ENCODE data around the gene LUM.

Gene LUM

DNA sequence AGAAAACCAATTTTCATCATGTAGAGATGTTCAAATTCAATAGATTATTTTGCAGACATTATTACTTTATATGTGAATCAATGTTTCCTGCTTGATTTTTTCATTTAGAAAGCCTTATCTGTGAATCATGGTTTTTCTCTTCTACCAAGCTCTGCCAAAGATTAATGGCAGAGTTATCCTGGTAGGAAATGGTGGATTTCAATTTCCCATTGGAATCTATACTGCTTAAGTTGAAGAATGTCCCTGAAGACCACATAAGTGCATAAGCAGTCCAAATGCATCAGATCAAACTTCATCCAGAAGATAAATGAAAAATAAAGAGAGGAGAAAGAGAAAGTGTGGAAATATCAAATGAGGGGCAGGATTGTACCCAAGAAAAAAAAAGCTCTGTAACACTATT lies 5.0 kb downstream of the LUM start:
- H3K27me3 ChIP-seq (ENCODE audit: control insufficient read depth, insufficient read depth, low read length): no peaks in the 10 kb centered on the region
- H3K4me1 ChIP-seq: no peaks in the 10 kb centered on the region
- H3K79me2 ChIP-seq: no peaks in the 10 kb centered on the region
- no peak for TF ChIP-seq CTCF (IDR thresholded peaks at IDR 0.05)
- H2AFZ ChIP-seq: no peak overlapping the region
- H3K9me3 ChIP-seq (ENCODE audit: control insufficient read depth, low read length): no peaks in the 10 kb centered on the region
- no peak overlapping the region for H3K9ac ChIP-seq
- H3K36me3 ChIP-seq (ENCODE audit: control insufficient read depth, insufficient read depth, low read length): no peaks in the 10 kb centered on the region
- H3K4me2 ChIP-seq (ENCODE audit: low read length): no peak overlapping the region
- H3K4me3 ChIP-seq (ENCODE audit: low read depth, low read length): no peak overlapping the region
- H3K27ac ChIP-seq: no peak overlapping the region

- Histone ChIP-seq H3K27me3 (ENCODE audit: control insufficient read depth, insufficient read depth, low read length) (no peaks in the 10 kb centered on the region), H3K4me1 (no peaks in the 10 kb centered on the region), H3K4me3 (ENCODE audit: low read depth, low read length) (no peak overlapping the region), H2AFZ (no peak overlapping the region), H3K79me2 (no peaks in the 10 kb centered on the region), H3K9ac (no peak overlapping the region), H3K27ac (no peak overlapping the region), H3K9me3 (ENCODE audit: control insufficient read depth, low read length) (no peaks in the 10 kb centered on the region), H3K36me3 (ENCODE audit: control insufficient read depth, insufficient read depth, low read length) (no peaks in the 10 kb centered on the region), H3K4me2 (ENCODE audit: low read length) (no peak overlapping the region)
- TF ChIP-seq CTCF (IDR thresholded peaks at IDR 0.05): no peak
Measured at GRCh38 chr12:91105807-91106206, 5.5 kb downstream of the LUM start.

- H3K9ac ChIP-seq: no peak overlapping the region
- no peak overlapping the region for H2AFZ ChIP-seq
- no peak for TF ChIP-seq CTCF (IDR thresholded peaks at IDR 0.05)
- H3K79me2 ChIP-seq: no peaks in the 10 kb centered on the region
- H3K4me2 ChIP-seq (ENCODE audit: low read length): no peak overlapping the region
- H3K36me3 ChIP-seq (ENCODE audit: control insufficient read depth, insufficient read depth, low read length): no peaks in the 10 kb centered on the region
- no peaks in the 10 kb centered on the region for H3K4me1 ChIP-seq
- H3K27me3 ChIP-seq (ENCODE audit: control insufficient read depth, insufficient read depth, low read length): no peaks in the 10 kb centered on the region
- no peaks in the 10 kb centered on the region for H3K9me3 ChIP-seq (ENCODE audit: control insufficient read depth, low read length)
- no peak overlapping the region for H3K4me3 ChIP-seq (ENCODE audit: low read depth, low read length)
- no peak overlapping the region for H3K27ac ChIP-seq
Measured at GRCh38 chr12:91104812-91105466, 6.4 kb downstream of the LUM start.

DNA sequence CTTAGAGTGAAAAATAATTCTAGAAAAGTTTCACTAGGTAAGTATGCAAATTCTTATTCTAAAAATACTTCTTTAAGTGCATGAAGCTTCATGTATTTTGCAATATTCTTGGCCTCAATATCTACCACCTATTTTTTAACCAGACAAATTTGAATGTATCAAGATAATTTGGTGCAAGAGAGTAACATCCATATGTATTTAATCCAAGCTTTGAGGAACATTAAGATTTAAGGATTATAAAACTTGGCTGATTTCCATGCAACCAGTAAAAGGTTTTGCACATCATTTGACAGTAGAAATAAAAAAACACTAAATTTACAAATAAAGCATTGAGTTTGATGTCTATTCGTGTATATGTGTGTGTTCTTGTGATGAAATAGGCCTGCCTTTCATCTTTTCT lies 7.7 kb downstream of the LUM start:
- Histone ChIP-seq H3K27ac (no peak overlapping the region), H3K9ac (no peak overlapping the region), H3K27me3 (ENCODE audit: control insufficient read depth, insufficient read depth, low read length) (no peaks in the 10 kb centered on the region)

More for the DNA sequence above, 7.7 kb downstream of the LUM start:
- H3K9me3 ChIP-seq (ENCODE audit: control insufficient read depth, low read length): no peaks in the 10 kb centered on the region
- no peak for TF ChIP-seq CTCF (IDR thresholded peaks at IDR 0.05)
- no peaks in the 10 kb centered on the region for H3K79me2 ChIP-seq
- H3K4me3 ChIP-seq (ENCODE audit: low read depth, low read length): no peak overlapping the region
- H2AFZ ChIP-seq: no peak overlapping the region
- H3K4me1 ChIP-seq: no peaks in the 10 kb centered on the region
- H3K4me2 ChIP-seq (ENCODE audit: low read length): no peak overlapping the region
- H3K36me3 ChIP-seq (ENCODE audit: control insufficient read depth, insufficient read depth, low read length): no peaks in the 10 kb centered on the region
